HEK293 (cell line): ENCODE data around the gene PRRC2B.

Source experiments
- CTCF ChIA-PET: fragments of 350-600 bp; formaldehyde crosslinking; extraction: SDS; loops from one replicate; lab custom pipeline; 2021; ENCODE audit warnings: antibody characterized with exemption; lab: Yijun Ruan, JAX
- POLR2A ChIA-PET: fragments of 300-600 bp; formaldehyde crosslinking; extraction: SDS; loops from one replicate; lab custom pipeline; 2020; ENCODE audit warnings: antibody characterized with exemption, inconsistent platforms; lab: Yijun Ruan, JAX
- H3K27ac ChIP-seq: fragments of 200-500 bp; sonication (Bioruptor generic); 2 replicates; pipeline ENCODE4 v1.5.1; 2014; ENCODE audit warnings: low read depth, low read length, control low read depth, inconsistent platforms; ENCODE audit errors: extremely low read depth
- H3K36me3 ChIP-seq, 2 experiments: fragments of 200-500 bp in 1 of 2; sonication (Bioruptor generic) in 1 of 2; 1 replicate in 1 of 2; 2 replicates in 1 of 2; pipeline ENCODE4 v1.5.1; 2014 to 2017; ENCODE audit warnings: inconsistent platforms in 2 of 2, low read length in 2 of 2; ENCODE audit not compliant: control insufficient read depth in 2 of 2, insufficient read depth in 1 of 2
- H3K4me1 ChIP-seq: fragments of 200-500 bp; sonication (Bioruptor generic); 2 replicates; pipeline ENCODE4 v1.5.1; 2014; ENCODE audit warnings: mild to moderate bottlenecking, low read length, inconsistent platforms; ENCODE audit not compliant: control insufficient read depth, insufficient read depth
- H3K4me3 ChIP-seq: 2 replicates; pipeline ENCODE4 v1.5.1; 2011; ENCODE audit warnings: low read depth, mild to moderate bottlenecking, control low read depth, low read length, moderate library complexity
- H3K9me3 ChIP-seq: fragments of 200-500 bp; sonication (Bioruptor generic); 2 replicates; pipeline ENCODE4 v1.5.1; 2014; ENCODE audit warnings: low read depth, low read length, inconsistent platforms; ENCODE audit not compliant: control insufficient read depth, insufficient read depth
- GLIS1 ChIP-seq: fragments of 450-650 bp; formaldehyde crosslinking; IDR thresholded peaks from 2 replicates; pipeline ENCODE4 v1.5.1; 2016; ENCODE audit warnings: missing biosample characterization, missing genetic modification characterization
- KLF16 ChIP-seq: fragments of 450-650 bp; formaldehyde crosslinking; IDR thresholded peaks from 2 replicates; pipeline ENCODE4 v1.5.1; 2017; ENCODE audit warnings: missing biosample characterization, missing genetic modification characterization
- OVOL3 ChIP-seq: fragments of 450-650 bp; formaldehyde crosslinking; IDR thresholded peaks from 2 replicates; pipeline ENCODE4 v1.5.1; 2016; ENCODE audit warnings: missing biosample characterization, missing genetic modification characterization
- SP7 ChIP-seq: fragments of 450-650 bp; formaldehyde crosslinking; IDR thresholded peaks from 2 replicates; pipeline ENCODE4 v1.5.1; 2016; ENCODE audit warnings: missing biosample characterization, missing genetic modification characterization
- ZFHX2 ChIP-seq: fragments of 450-650 bp; formaldehyde crosslinking; conservative IDR thresholded peaks from 2 replicates; pipeline ENCODE4 v1.5.1; 2016; ENCODE audit warnings: missing biosample characterization, missing genetic modification characterization
- ZNF138 ChIP-seq: fragments of 450-650 bp; formaldehyde crosslinking; IDR thresholded peaks from 2 replicates; pipeline ENCODE4 v1.5.1; 2016; ENCODE audit warnings: missing biosample characterization, missing genetic modification characterization, borderline replicate concordance
- ZNF157 ChIP-seq: fragments of 450-650 bp; formaldehyde crosslinking; IDR thresholded peaks from 2 replicates; pipeline ENCODE4 v1.5.1; 2016; ENCODE audit warnings: missing biosample characterization, missing genetic modification characterization
- ZNF2 ChIP-seq: fragments of 450-650 bp; formaldehyde crosslinking; IDR thresholded peaks from 2 replicates; pipeline ENCODE4 v1.5.1; 2016; ENCODE audit warnings: missing biosample characterization, missing genetic modification characterization
- ZNF211 ChIP-seq: fragments of 450-650 bp; formaldehyde crosslinking; IDR thresholded peaks from 2 replicates; pipeline ENCODE4 v1.5.1; 2016; ENCODE audit warnings: low read depth, missing biosample characterization, missing genetic modification characterization
- ZNF248 ChIP-seq: fragments of 450-650 bp; formaldehyde crosslinking; IDR thresholded peaks from 2 replicates; pipeline ENCODE4 v1.5.1; 2017; ENCODE audit warnings: missing biosample characterization, missing genetic modification characterization
- ZNF391 ChIP-seq: fragments of 450-650 bp; formaldehyde crosslinking; IDR thresholded peaks from 2 replicates; pipeline ENCODE4 v1.5.1; 2016; ENCODE audit warnings: low read depth, missing biosample characterization, missing genetic modification characterization, borderline replicate concordance
- ZNF416 ChIP-seq: fragments of 450-650 bp; formaldehyde crosslinking; IDR thresholded peaks from 2 replicates; pipeline ENCODE4 v1.5.1; 2016; ENCODE audit warnings: missing biosample characterization, missing genetic modification characterization
- ZNF530 ChIP-seq: fragments of 450-650 bp; formaldehyde crosslinking; IDR thresholded peaks from 2 replicates; pipeline ENCODE4 v1.5.1; 2016; ENCODE audit warnings: low read depth, missing biosample characterization, missing genetic modification characterization
- ZNF585B ChIP-seq: fragments of 450-650 bp; formaldehyde crosslinking; IDR thresholded peaks from 2 replicates; pipeline ENCODE4 v1.5.1; 2016; ENCODE audit warnings: missing biosample characterization, missing genetic modification characterization
- ZNF624 ChIP-seq: fragments of 450-650 bp; formaldehyde crosslinking; IDR thresholded peaks from 2 replicates; pipeline ENCODE4 v1.5.1; 2017; ENCODE audit warnings: missing biosample characterization, missing genetic modification characterization
- TF ChIP-seq, protein P1 (sequence below): fragments of 450-650 bp; formaldehyde crosslinking; IDR thresholded peaks from 2 replicates; pipeline ENCODE4 v1.5.1; 2016; ENCODE audit warnings: missing biosample characterization, missing genetic modification characterization
- TF ChIP-seq, protein P2 (sequence below): fragments of 450-650 bp; formaldehyde crosslinking; IDR thresholded peaks from 2 replicates; pipeline ENCODE4 v1.5.1; 2016; ENCODE audit warnings: missing biosample characterization, missing genetic modification characterization
- TF ChIP-seq, protein P3 (sequence below): fragments of 450-650 bp; formaldehyde crosslinking; IDR thresholded peaks from 2 replicates; pipeline ENCODE4 v1.5.1; 2016; ENCODE audit warnings: missing biosample characterization, missing genetic modification characterization

PRRC2B gene

DNA sequence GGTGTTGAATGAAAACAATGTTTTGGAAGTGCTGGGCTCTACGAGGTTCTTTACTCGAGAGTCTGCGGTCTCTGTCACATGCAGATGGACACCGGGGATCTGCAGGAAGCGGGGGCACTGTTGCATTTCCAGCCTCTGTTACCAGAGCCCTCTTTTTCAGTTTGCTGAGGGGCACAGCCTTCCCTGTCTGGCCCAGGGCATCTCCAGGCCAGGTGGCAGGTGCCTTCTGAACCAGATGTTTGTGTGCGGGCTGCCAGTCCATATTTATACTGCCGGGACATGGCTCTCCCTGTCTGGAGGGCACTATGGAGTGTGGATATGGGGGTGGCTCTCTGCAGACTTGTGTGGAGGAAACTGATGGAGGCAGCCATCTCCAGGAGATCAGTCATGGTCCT lies 90.2 kb downstream of the PRRC2B start:
- peaks cover 38 to 98% of the 10 kb centered on the region in 2 experiments for H3K36me3 ChIP-seq
- TF ChIP-seq SP7, result no peak
- TF ChIP-seq GLIS1 (tag by site-specific recombination), result no peak
- no peak for TF ChIP-seq ZNF157
- no peak for TF ChIP-seq ZNF211
- no peak for TF ChIP-seq ZNF138 (tag by site-specific recombination)
- TF ChIP-seq, protein P1, sequence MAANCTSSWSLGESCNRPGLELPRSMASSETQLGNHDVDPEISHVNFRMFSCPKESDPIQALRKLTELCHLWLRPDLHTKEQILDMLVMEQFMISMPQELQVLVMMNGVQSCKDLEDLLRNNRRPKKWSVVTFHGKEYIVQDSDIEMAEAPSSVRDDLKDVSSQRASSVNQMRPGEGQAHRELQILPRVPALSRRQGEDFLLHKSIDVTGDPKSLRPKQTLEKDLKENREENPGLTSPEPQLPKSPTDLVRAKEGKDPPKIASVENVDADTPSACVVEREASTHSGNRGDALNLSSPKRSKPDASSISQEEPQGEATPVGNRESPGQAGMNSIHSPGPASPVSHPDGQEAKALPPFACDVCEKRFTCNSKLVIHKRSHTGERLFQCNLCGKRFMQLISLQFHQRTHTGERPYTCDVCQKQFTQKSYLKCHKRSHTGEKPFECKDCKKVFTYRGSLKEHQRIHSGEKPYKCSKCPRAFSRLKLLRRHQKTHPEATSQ (tag by site-specific recombination), result no peak
- POLR2A ChIA-PET, result no interaction called here
- H3K4me3 ChIP-seq, result no peak overlapping the region
- CTCF ChIA-PET, result interaction anchor here (0.5 to 0.9 kb wide), 3 partner anchors 16 to 256 kb away, joined by 3 to 4 read pairs (median 3); no protein-coding TSS in a partner anchor
- no peak overlapping the region for H3K27ac ChIP-seq
- H3K9me3 ChIP-seq, result no peaks in the 10 kb centered on the region
- H3K4me1 ChIP-seq, result no peaks in the 10 kb centered on the region

DNA sequence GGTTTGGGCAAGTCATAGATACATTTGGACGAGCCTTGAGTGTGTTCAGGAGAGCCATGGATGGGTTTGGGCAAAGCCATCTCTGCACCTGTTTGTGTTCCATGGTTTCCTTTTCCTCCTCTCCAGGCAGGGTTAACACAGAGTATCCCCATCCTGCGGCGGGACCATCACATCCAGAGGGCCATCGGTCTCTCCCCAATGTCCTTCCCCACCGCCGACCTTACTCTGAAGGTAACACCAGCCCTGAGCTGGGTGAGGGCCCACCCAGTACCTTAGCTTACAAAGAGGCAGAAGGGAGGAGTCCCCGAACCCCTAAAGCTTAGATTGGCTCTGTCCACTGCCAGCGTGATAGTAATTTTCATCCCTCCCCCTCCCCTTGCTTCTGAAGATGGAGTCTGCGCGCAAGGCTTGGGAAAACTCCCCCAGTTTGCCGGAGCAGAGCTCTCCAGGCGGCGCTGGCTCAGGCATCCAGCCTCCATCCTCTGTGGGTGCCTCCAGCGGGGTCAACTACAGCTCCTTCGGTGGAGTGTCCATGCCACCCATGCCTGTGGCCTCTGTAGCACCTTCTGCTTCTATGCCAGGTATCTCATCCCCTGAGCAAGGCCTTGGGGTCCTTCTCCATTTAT lies 90.8 kb downstream of the PRRC2B start:
- CTCF ChIA-PET, result interaction anchor here (0.5 to 0.9 kb wide), 4 partner anchors 12 to 257 kb away, joined by 3 to 4 read pairs (median 4); no protein-coding TSS in a partner anchor
- Histone ChIP-seq H3K4me1 (no peaks in the 10 kb centered on the region), H3K27ac (no peak overlapping the region), H3K36me3 (peaks cover 44 to 98% of the 10 kb centered on the region in 2 experiments), H3K4me3 (no peak overlapping the region)
- POLR2A ChIA-PET, result interaction anchor here (0.5 to 1.2 kb wide), 2 partner anchors 111 to 242 kb away, joined by 3 to 4 read pairs; no protein-coding TSS in a partner anchor
- TF ChIP-seq, protein P2, sequence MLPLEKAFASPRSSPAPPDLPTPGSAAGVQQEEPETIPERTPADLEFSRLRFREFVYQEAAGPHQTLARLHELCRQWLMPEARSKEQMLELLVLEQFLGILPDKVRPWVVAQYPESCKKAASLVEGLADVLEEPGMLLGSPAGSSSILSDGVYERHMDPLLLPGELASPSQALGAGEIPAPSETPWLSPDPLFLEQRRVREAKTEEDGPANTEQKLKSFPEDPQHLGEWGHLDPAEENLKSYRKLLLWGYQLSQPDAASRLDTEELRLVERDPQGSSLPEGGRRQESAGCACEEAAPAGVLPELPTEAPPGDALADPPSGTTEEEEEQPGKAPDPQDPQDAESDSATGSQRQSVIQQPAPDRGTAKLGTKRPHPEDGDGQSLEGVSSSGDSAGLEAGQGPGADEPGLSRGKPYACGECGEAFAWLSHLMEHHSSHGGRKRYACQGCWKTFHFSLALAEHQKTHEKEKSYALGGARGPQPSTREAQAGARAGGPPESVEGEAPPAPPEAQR, result no peak
- TF ChIP-seq ZNF530 (tag by site-specific recombination) (no peak), ZNF248 (tag by site-specific recombination) (no peak), ZFHX2 (tag by site-specific recombination) (no peak), ZNF416 (tag by site-specific recombination) (no peak), ZNF391 (no peak), ZNF624 (tag by site-specific recombination) (no peak), OVOL3 (tag by site-specific recombination) (no peak), KLF16 (no peak), ZNF2 (no peak), ZNF585B (tag by site-specific recombination) (no peak)
- TF ChIP-seq, protein P3, sequence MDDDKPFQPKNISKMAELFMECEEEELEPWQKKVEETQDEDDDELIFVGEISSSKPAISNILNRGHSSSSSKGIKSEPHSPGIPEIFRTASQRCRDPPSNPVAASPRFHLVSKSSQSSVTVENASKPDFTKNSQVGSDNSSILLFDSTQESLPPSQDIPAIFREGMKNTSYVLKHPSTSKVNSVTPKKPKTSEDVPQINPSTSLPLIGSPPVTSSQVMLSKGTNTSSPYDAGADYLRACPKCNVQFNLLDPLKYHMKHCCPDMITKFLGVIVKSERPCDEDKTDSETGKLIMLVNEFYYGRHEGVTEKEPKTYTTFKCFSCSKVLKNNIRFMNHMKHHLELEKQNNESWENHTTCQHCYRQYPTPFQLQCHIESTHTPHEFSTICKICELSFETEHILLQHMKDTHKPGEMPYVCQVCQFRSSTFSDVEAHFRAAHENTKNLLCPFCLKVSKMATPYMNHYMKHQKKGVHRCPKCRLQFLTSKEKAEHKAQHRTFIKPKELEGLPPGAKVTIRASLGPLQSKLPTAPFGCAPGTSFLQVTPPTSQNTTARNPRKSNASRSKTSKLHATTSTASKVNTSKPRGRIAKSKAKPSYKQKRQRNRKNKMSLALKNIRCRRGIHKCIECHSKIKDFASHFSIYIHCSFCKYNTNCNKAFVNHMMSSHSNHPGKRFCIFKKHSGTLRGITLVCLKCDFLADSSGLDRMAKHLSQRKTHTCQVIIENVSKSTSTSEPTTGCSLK (tag by site-specific recombination), result no peak
- TF ChIP-seq, all 188 proteins: peak for 0
- H3K9me3 ChIP-seq, result no peaks in the 10 kb centered on the region
